OCI-LY7 (cell line): ENCODE results near the gene CYTL1. TPM values are rescaled to one million over a fixed set of nuclear protein-coding genes. Genes with fewer than 3 reads are reported as not detected.
"Not testable (repeated sequence)": the region's sequence is repeated elsewhere in the genome, so short reads cannot be mapped to it uniquely, and the experiment has no call there.

Experiments
- BruUV-seq: library from RNA; stranded (reverse); fragments of 400-500 nt; replicated peaks from 2 replicates; lab custom pipeline; 2021; lab: Mats Ljungman, UMichigan
- CTCF ChIA-PET: fragments of 300-600 bp; sonication (Branson Sonifier 250); formaldehyde crosslinking; loops from one replicate; lab custom pipeline; 2022; ENCODE audit warnings: antibody characterized with exemption; ENCODE audit not compliant: unreplicated experiment; lab: Charles Lee
- POLR2A ChIA-PET: fragments of 300-600 bp; sonication (Branson Sonifier 250); formaldehyde crosslinking; loops from one replicate; lab custom pipeline; 2022; ENCODE audit warnings: antibody characterized with exemption; lab: Charles Lee
- DNase-seq: peaks from one replicate; pipeline ENCODE4 v3.0.0-alpha.2; 2015; ENCODE audit warnings: low spot score
- H2AFZ ChIP-seq: fragments of 200-600 bp; sonication (generic), shearing (Covaris generic); 2 replicates; pipeline ENCODE4 v1.6.1; 2014; ENCODE audit warnings: mild to moderate bottlenecking, antibody characterized with exemption, low read length, moderate library complexity
- H3K27ac ChIP-seq: fragments of 200-600 bp; sonication (generic); 2 replicates; pipeline ENCODE4 v1.5.1; 2014; ENCODE audit warnings: mixed run types, low read depth, mild to moderate bottlenecking, moderate library complexity, low read length, inconsistent platforms; ENCODE audit not compliant: poor library complexity, severe bottlenecking
- H3K36me3 ChIP-seq: fragments of 200-600 bp; sonication (generic); 2 replicates; pipeline ENCODE4 v1.6.1; 2014; ENCODE audit warnings: mild to moderate bottlenecking, antibody characterized with exemption, low read length, moderate library complexity, mixed read lengths; ENCODE audit not compliant: insufficient read depth
- H3K4me1 ChIP-seq: fragments of 200-600 bp; sonication (generic); 2 replicates; pipeline ENCODE4 v1.5.1; 2014; ENCODE audit warnings: mild to moderate bottlenecking, low read length; ENCODE audit not compliant: insufficient read depth, poor library complexity, severe bottlenecking
- H3K4me2 ChIP-seq: fragments of 200-600 bp; sonication (generic); 2 replicates; pipeline ENCODE4 v1.6.1; 2014; ENCODE audit warnings: mild to moderate bottlenecking, low read length
- H3K4me3 ChIP-seq: fragments of 200-600 bp; sonication (generic); 2 replicates; pipeline ENCODE4 v1.5.1; 2014; ENCODE audit warnings: mild to moderate bottlenecking, low read depth, low read length; ENCODE audit not compliant: poor library complexity, severe bottlenecking
- H3K79me2 ChIP-seq: fragments of 200-600 bp; sonication (generic); 2 replicates; pipeline ENCODE4 v1.6.1; 2016; ENCODE audit warnings: low read depth, mild to moderate bottlenecking, low read length, moderate library complexity, mixed read lengths; ENCODE audit not compliant: insufficient read depth
- H3K9me2 ChIP-seq: fragments of 200-600 bp; sonication (generic); 2 replicates; pipeline ENCODE4 v1.6.1; 2016; ENCODE audit warnings: mild to moderate bottlenecking, low read length, mixed read lengths; ENCODE audit not compliant: insufficient read depth
- H3K9me3 ChIP-seq: fragments of 200-600 bp; sonication (generic); 2 replicates; pipeline ENCODE4 v1.6.1; 2014; ENCODE audit warnings: mild to moderate bottlenecking, mixed run types, low read length, mixed read lengths
- H4K20me1 ChIP-seq: fragments of 200-600 bp; sonication (generic); 2 replicates; pipeline ENCODE4 v1.6.1; 2014; ENCODE audit warnings: mild to moderate bottlenecking, antibody characterized with exemption, low read length, moderate library complexity, mixed read lengths; ENCODE audit not compliant: insufficient read depth
- EZH2phosphoT487 ChIP-seq: fragments of 200-600 bp; sonication (generic); IDR thresholded peaks from 2 replicates; pipeline ENCODE4 v1.6.1; 2018; ENCODE audit warnings: low read depth, borderline replicate concordance, mild to moderate bottlenecking, mixed run types, antibody characterized with exemption, low read length, moderate library complexity, mixed read lengths
- intact Hi-C: fragments of 100-400 bp; cut with micrococcal nuclease; formaldehyde crosslinking; loops from one replicate; pipeline ENCODE4 v1.10.0; 2022; ENCODE audit not compliant: unreplicated experiment
- total RNA-seq, 2 experiments: library from RNA; depleted of rRNA in 1 of 2; stranded (reverse); fragments of >200 nt in 1 of 2; shearing (Covaris generic) in 1 of 2; gene quantifications; 2 replicates each; pipeline ENCODE4 v1.2.3, GENCODE V29; 2014 to 2022
- TF ChIP-seq, protein P1 (sequence below): fragments of 200-600 bp; sonication (generic); conservative IDR thresholded peaks from 2 replicates; pipeline ENCODE4 v1.5.1; 2014; ENCODE audit warnings: mild to moderate bottlenecking, antibody characterized with exemption, low read length, moderate library complexity, mixed read lengths

The CYTL1 gene
- total RNA-seq, 2 experiments from 2014 or later: not detected

- intact Hi-C loops: loop anchor here (5.0 to 10.0 kb wide), 3 partner anchors 148 to 818 kb away; no protein-coding TSS in a partner anchor
- H3K4me2 ChIP-seq, H3K27ac ChIP-seq, CTCF ChIA-PET, H3K79me2 ChIP-seq, H3K9me2 ChIP-seq, H3K4me1 ChIP-seq, H3K9me3 ChIP-seq, H2AFZ ChIP-seq, H3K36me3 ChIP-seq, H4K20me1 ChIP-seq, BruUV-seq, POLR2A ChIA-PET, DNase-seq, H3K4me3 ChIP-seq: not testable (repeated sequence)
Observed at GRCh38 chr4:4996935-4997334, 22.3 kb downstream of the CYTL1 start.

- H3K9me2 ChIP-seq: no peaks in the 10 kb centered on the region
- BruUV-seq: no TSS peak
- ChIA-PET POLR2A (no interaction called here), CTCF (no interaction called here)
- no peaks in the 10 kb centered on the region for H3K79me2 ChIP-seq
- no peak overlapping the region; the same call in 1 of the 2 replicates for H2AFZ ChIP-seq
- no peaks in the 10 kb centered on the region for H4K20me1 ChIP-seq
- H3K4me3 ChIP-seq: no peak overlapping the region
- H3K4me2 ChIP-seq: no peak overlapping the region
- TF ChIP-seq, protein P1, sequence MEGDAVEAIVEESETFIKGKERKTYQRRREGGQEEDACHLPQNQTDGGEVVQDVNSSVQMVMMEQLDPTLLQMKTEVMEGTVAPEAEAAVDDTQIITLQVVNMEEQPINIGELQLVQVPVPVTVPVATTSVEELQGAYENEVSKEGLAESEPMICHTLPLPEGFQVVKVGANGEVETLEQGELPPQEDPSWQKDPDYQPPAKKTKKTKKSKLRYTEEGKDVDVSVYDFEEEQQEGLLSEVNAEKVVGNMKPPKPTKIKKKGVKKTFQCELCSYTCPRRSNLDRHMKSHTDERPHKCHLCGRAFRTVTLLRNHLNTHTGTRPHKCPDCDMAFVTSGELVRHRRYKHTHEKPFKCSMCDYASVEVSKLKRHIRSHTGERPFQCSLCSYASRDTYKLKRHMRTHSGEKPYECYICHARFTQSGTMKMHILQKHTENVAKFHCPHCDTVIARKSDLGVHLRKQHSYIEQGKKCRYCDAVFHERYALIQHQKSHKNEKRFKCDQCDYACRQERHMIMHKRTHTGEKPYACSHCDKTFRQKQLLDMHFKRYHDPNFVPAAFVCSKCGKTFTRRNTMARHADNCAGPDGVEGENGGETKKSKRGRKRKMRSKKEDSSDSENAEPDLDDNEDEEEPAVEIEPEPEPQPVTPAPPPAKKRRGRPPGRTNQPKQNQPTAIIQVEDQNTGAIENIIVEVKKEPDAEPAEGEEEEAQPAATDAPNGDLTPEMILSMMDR: no peak
- no peak for TF ChIP-seq EZH2phosphoT487
- H3K4me1 ChIP-seq: no peaks in the 10 kb centered on the region
- H3K36me3 ChIP-seq: no peaks in the 10 kb centered on the region
- intact Hi-C loops: loop anchor here (5.0 to 10.0 kb wide), 3 partner anchors 149 to 819 kb away; no protein-coding TSS in a partner anchor
- H3K27ac ChIP-seq: no peak overlapping the region
- no peaks in the 10 kb centered on the region for H3K9me3 ChIP-seq
- DNase-seq: no peak
Observed at GRCh38 chr4:4995908-4996265, 23.4 kb downstream of the CYTL1 start.

- Histone ChIP-seq H3K4me1 (no peaks in the 10 kb centered on the region), H3K9me3 (no peaks in the 10 kb centered on the region), H3K4me3 (no peak overlapping the region), H3K9me2 (no peaks in the 10 kb centered on the region), H3K36me3 (no peaks in the 10 kb centered on the region), H3K4me2 (peak overlapping the region; percentile 23; the same call in 1 of the 2 replicates), H4K20me1 (no peaks in the 10 kb centered on the region), H3K79me2 (no peaks in the 10 kb centered on the region), H3K27ac (no peak overlapping the region), H2AFZ (no peak overlapping the region; the same call in 1 of the 2 replicates)
- POLR2A ChIA-PET: no interaction called here
- CTCF ChIA-PET: no interaction called here
- intact Hi-C loops: loop anchor here (5.0 to 10.0 kb wide), 3 partner anchors 149 to 819 kb away; no protein-coding TSS in a partner anchor
- DNase-seq: peak; percentile 74
- TF ChIP-seq EZH2phosphoT487: no peak
- TF ChIP-seq, protein P1: peak; percentile 89
- BruUV-seq: no TSS peak
Observed at GRCh38 chr4:4995103-4995907, 24.0 kb downstream of the CYTL1 start.
